GM12891 (cell line): ENCODE results near the gene PLCG2.

ENCODE experiments used
- POLR2A ChIP-seq: IDR thresholded peaks from 2 replicates; pipeline ENCODE4 v1.6.1; 2011; ENCODE audit warnings: low read depth, low read length, control low read depth
- POLR2AphosphoS5 ChIP-seq: IDR thresholded peaks from 2 replicates; pipeline ENCODE4 v1.6.1; 2011; ENCODE audit warnings: low read depth, low read length, control low read depth
- SPI1 ChIP-seq: IDR thresholded peaks from 2 replicates; pipeline ENCODE4 v1.6.1; 2011; ENCODE audit warnings: low read depth, low read length, control low read depth

GRCh38 chr16:82008957-82009592 lies 230.0 kb downstream of the PLCG2 start:
- TF ChIP-seq SPI1, result no peak
- TF ChIP-seq POLR2AphosphoS5, result no peak
- TF ChIP-seq POLR2A, result no peak
